Glutamatergic neuron (in vitro differentiated cells): ENCODE results near the gene CRB1. TPM values are rescaled to one million over a fixed set of nuclear protein-coding genes. Genes with fewer than 3 reads are reported as not detected.

Experiments used
- DNase-seq: peaks from one replicate; pipeline ENCODE4 v3.0.0; 2022
- H3K27ac Mint-ChIP-seq: one replicate; pipeline ENCODE4 v1.8.0; 2020; ENCODE audit warnings: mild to moderate bottlenecking, mixed read lengths, inconsistent platforms; ENCODE audit not compliant: unreplicated experiment
- H3K27me3 Mint-ChIP-seq: one replicate; pipeline ENCODE4 v1.8.0; 2020; ENCODE audit warnings: mild to moderate bottlenecking, moderate library complexity, mixed read lengths, inconsistent platforms; ENCODE audit not compliant: unreplicated experiment
- H3K36me3 Mint-ChIP-seq: one replicate; pipeline ENCODE4 v1.8.0; 2020; ENCODE audit warnings: mild to moderate bottlenecking, mixed read lengths, inconsistent platforms; ENCODE audit not compliant: unreplicated experiment
- H3K4me1 Mint-ChIP-seq: one replicate; pipeline ENCODE4 v1.8.0; 2020; ENCODE audit warnings: mild to moderate bottlenecking, low read depth, mixed read lengths, inconsistent platforms; ENCODE audit not compliant: unreplicated experiment
- H3K4me3 Mint-ChIP-seq: one replicate; pipeline ENCODE4 v1.8.0; 2020; ENCODE audit warnings: mild to moderate bottlenecking, mixed read lengths, inconsistent platforms; ENCODE audit not compliant: unreplicated experiment
- H3K9me3 Mint-ChIP-seq: one replicate; pipeline ENCODE4 v1.8.0; 2020; ENCODE audit warnings: mild to moderate bottlenecking, moderate library complexity, mixed read lengths, inconsistent platforms; ENCODE audit not compliant: unreplicated experiment
- CTCF ChIP-seq: fragments of 200-600 bp; sonication (generic); IDR thresholded peaks from one replicate; pipeline ENCODE4 v1.5.0; 2021; ENCODE audit not compliant: partially characterized antibody, unreplicated experiment
- total RNA-seq: library from RNA; stranded (reverse); fragmentation: NEBNext Ultra II Directional; extraction: Animal tissue kit (Norgen Biotek cat#: 25700); gene quantifications from one replicate; pipeline ENCODE4 v1.2.1, GENCODE V29; 2021; ENCODE audit not compliant: unreplicated experiment

Gene CRB1
- total RNA-seq, 1 donor from 2014 or later: 7.3 TPM

GRCh38 chr1:197391303-197392226 is 123.5 kb downstream of the CRB1 start:
- no peaks in the 10 kb centered on the region for H3K4me1 Mint-ChIP-seq
- no peak for TF ChIP-seq CTCF
- H3K27me3 Mint-ChIP-seq: no peaks in the 10 kb centered on the region
- H3K27ac Mint-ChIP-seq: no peak overlapping the region
- no peak overlapping the region for H3K4me3 Mint-ChIP-seq
- DNase-seq: no peak
- H3K36me3 Mint-ChIP-seq: no peaks in the 10 kb centered on the region
- no peaks in the 10 kb centered on the region for H3K9me3 Mint-ChIP-seq

GRCh38 chr1:197392541-197392940 is 124.5 kb downstream of the CRB1 start:
- no peak for TF ChIP-seq CTCF
- Mint-ChIP-seq H3K36me3 (no peaks in the 10 kb centered on the region), H3K9me3 (no peaks in the 10 kb centered on the region), H3K27me3 (no peaks in the 10 kb centered on the region), H3K27ac (no peak overlapping the region), H3K4me3 (no peak overlapping the region), H3K4me1 (no peaks in the 10 kb centered on the region)
- no peak for DNase-seq

- Mint-ChIP-seq H3K27ac (no peak overlapping the region), H3K9me3 (no peaks in the 10 kb centered on the region), H3K27me3 (no peaks in the 10 kb centered on the region), H3K4me3 (no peak overlapping the region), H3K36me3 (no peaks in the 10 kb centered on the region), H3K4me1 (no peaks in the 10 kb centered on the region)
- no peak for DNase-seq
- TF ChIP-seq CTCF: no peak
These were observed 125.1 kb downstream of the CRB1 start for GRCh38 chr1:197393105-197393504.

- no peak for TF ChIP-seq CTCF
- Mint-ChIP-seq H3K27me3 (no peaks in the 10 kb centered on the region), H3K36me3 (no peaks in the 10 kb centered on the region), H3K9me3 (no peaks in the 10 kb centered on the region), H3K27ac (no peak overlapping the region), H3K4me3 (no peak overlapping the region), H3K4me1 (no peaks in the 10 kb centered on the region)
- DNase-seq: no peak
These were observed 125.7 kb downstream of the CRB1 start for GRCh38 chr1:197393772-197394171.

GRCh38 chr1:197394831-197395608 is 127.0 kb downstream of the CRB1 start:
- H3K9me3 Mint-ChIP-seq: no peaks in the 10 kb centered on the region
- H3K36me3 Mint-ChIP-seq: no peaks in the 10 kb centered on the region
- DNase-seq: no peak
- no peak overlapping the region for H3K4me3 Mint-ChIP-seq
- TF ChIP-seq CTCF: no peak
- no peaks in the 10 kb centered on the region for H3K4me1 Mint-ChIP-seq
- H3K27ac Mint-ChIP-seq: no peak overlapping the region
- H3K27me3 Mint-ChIP-seq: no peaks in the 10 kb centered on the region
